ENCODE results near the gene KRT2.

The KRT2 gene

DNA sequence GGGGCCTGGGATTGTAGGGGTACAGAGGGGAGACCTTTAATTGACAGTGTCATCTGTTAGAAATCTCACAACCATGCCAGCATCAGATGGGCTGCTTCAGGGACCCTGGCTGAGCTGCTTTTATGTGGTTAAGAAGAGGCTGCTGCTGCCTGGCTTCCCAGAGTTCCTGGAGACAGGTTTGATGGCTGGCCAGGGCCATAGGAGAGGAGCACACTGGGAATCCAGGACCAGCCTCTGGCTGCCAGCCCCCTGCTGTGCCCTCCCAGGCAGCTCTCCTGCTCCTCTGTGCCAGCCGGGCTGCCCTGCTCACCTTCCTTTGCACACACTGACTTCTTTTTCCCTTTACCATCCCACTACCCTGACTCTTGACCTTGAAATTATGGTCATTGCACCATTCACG, 33.1 kb downstream of the KRT2 start:
- no peak for ATAC-seq
- TF ChIP-seq OSR1 (CRISPR knock-in tag; IDR thresholded peaks at IDR 0.05) (no peak), SNAI2 (CRISPR knock-in tag; IDR thresholded peaks at IDR 0.05) (no peak), ZFP3 (CRISPR knock-in tag; IDR thresholded peaks at IDR 0.05) (no peak)

DNA sequence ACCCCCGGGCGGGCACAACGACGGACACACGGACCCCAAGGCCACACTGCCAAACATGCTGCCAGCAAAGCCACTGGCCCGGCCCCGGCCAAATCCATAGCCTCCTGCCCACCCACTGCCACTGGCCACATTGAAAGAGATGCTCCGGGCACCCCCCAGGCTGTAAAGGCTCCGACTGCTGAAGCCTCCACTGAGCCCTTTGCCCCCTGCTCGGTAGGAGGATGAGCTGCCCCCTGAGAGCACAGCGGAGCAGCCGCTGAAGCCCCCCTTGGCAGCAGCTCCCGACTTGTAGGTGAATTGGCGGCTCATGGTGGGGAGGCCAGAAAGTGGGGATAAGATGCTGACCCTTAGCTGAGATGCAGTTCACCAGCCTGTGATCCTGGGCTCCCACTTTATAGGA, 33.8 kb downstream of the KRT2 start, which contains the start of gene KRT73:
TSS of gene KRT73 (minus strand) at position 344 of the 400 bp plus-strand sequence. CDS start at position 309, 35 bp downstream.
- no peak for ATAC-seq
- no peak for TF ChIP-seq ZFP3 (CRISPR knock-in tag; IDR thresholded peaks at IDR 0.05)
- no peak for TF ChIP-seq OSR1 (CRISPR knock-in tag; IDR thresholded peaks at IDR 0.05)
- TF ChIP-seq, protein P1, sequence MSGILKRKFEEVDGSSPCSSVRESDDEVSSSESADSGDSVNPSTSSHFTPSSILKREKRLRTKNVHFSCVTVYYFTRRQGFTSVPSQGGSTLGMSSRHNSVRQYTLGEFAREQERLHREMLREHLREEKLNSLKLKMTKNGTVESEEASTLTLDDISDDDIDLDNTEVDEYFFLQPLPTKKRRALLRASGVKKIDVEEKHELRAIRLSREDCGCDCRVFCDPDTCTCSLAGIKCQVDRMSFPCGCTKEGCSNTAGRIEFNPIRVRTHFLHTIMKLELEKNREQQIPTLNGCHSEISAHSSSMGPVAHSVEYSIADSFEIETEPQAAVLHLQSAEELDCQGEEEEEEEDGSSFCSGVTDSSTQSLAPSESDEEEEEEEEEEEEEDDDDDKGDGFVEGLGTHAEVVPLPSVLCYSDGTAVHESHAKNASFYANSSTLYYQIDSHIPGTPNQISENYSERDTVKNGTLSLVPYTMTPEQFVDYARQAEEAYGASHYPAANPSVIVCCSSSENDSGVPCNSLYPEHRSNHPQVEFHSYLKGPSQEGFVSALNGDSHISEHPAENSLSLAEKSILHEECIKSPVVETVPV (CRISPR knock-in tag; IDR thresholded peaks at IDR 0.05) = no peak
- no peak for TF ChIP-seq TCF4 (CRISPR knock-in tag; IDR thresholded peaks at IDR 0.05; ENCODE audit: borderline replicate concordance)
- no peak for TF ChIP-seq GLIS3 (CRISPR knock-in tag; IDR thresholded peaks at IDR 0.05)
- TF ChIP-seq, protein P2, sequence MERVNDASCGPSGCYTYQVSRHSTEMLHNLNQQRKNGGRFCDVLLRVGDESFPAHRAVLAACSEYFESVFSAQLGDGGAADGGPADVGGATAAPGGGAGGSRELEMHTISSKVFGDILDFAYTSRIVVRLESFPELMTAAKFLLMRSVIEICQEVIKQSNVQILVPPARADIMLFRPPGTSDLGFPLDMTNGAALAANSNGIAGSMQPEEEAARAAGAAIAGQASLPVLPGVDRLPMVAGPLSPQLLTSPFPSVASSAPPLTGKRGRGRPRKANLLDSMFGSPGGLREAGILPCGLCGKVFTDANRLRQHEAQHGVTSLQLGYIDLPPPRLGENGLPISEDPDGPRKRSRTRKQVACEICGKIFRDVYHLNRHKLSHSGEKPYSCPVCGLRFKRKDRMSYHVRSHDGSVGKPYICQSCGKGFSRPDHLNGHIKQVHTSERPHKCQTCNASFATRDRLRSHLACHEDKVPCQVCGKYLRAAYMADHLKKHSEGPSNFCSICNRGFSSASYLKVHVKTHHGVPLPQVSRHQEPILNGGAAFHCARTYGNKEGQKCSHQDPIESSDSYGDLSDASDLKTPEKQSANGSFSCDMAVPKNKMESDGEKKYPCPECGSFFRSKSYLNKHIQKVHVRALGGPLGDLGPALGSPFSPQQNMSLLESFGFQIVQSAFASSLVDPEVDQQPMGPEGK (CRISPR knock-in tag; IDR thresholded peaks at IDR 0.05; ENCODE audit: borderline replicate concordance) = no peak
- TF ChIP-seq BACH2 (CRISPR knock-in tag; IDR thresholded peaks at IDR 0.05; ENCODE audit: borderline replicate concordance) = no peak
- no peak for TF ChIP-seq ISL1 (CRISPR knock-in tag; IDR thresholded peaks at IDR 0.05)
- no peak for TF ChIP-seq TOX (CRISPR knock-in tag; IDR thresholded peaks at IDR 0.05; ENCODE audit: borderline replicate concordance)

DNA sequence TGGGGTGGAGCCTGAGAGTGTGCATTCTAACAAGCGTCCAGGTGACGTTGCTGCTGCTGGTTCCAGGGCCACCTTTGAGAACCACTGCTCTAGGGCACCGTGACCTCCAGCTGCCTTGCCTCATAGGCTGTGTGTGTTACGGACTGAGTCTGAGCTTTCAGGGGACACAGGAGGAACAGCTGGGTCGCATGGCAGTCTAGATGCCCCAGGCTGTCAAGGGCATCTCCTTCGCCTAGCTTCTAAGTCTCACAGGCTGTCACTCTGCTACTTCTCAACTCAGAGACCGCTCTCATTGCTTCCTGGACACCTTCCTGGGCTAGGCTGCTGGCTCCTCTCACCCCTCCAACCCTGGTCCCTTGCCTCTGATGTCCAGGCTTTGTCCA, 34.6 kb downstream of the KRT2 start:
- TF ChIP-seq, protein P3, sequence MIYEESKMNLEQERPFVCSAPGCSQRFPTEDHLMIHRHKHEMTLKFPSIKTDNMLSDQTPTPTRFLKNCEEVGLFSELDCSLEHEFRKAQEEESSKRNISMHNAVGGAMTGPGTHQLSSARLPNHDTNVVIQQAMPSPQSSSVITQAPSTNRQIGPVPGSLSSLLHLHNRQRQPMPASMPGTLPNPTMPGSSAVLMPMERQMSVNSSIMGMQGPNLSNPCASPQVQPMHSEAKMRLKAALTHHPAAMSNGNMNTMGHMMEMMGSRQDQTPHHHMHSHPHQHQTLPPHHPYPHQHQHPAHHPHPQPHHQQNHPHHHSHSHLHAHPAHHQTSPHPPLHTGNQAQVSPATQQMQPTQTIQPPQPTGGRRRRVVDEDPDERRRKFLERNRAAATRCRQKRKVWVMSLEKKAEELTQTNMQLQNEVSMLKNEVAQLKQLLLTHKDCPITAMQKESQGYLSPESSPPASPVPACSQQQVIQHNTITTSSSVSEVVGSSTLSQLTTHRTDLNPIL (CRISPR knock-in tag; IDR thresholded peaks at IDR 0.05; ENCODE audit: low read depth) = no peak
- TF ChIP-seq, protein P4, sequence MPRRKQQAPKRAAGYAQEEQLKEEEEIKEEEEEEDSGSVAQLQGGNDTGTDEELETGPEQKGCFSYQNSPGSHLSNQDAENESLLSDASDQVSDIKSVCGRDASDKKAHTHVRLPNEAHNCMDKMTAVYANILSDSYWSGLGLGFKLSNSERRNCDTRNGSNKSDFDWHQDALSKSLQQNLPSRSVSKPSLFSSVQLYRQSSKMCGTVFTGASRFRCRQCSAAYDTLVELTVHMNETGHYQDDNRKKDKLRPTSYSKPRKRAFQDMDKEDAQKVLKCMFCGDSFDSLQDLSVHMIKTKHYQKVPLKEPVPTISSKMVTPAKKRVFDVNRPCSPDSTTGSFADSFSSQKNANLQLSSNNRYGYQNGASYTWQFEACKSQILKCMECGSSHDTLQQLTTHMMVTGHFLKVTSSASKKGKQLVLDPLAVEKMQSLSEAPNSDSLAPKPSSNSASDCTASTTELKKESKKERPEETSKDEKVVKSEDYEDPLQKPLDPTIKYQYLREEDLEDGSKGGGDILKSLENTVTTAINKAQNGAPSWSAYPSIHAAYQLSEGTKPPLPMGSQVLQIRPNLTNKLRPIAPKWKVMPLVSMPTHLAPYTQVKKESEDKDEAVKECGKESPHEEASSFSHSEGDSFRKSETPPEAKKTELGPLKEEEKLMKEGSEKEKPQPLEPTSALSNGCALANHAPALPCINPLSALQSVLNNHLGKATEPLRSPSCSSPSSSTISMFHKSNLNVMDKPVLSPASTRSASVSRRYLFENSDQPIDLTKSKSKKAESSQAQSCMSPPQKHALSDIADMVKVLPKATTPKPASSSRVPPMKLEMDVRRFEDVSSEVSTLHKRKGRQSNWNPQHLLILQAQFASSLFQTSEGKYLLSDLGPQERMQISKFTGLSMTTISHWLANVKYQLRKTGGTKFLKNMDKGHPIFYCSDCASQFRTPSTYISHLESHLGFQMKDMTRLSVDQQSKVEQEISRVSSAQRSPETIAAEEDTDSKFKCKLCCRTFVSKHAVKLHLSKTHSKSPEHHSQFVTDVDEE (CRISPR knock-in tag; IDR thresholded peaks at IDR 0.05) = no peak
- TF ChIP-seq PPARA (CRISPR knock-in tag; IDR thresholded peaks at IDR 0.05; ENCODE audit: borderline replicate concordance) (no peak), ZNF8 (CRISPR knock-in tag; IDR thresholded peaks at IDR 0.05) (no peak), BACH2 (CRISPR knock-in tag; IDR thresholded peaks at IDR 0.05; ENCODE audit: borderline replicate concordance) (no peak), ZFP3 (CRISPR knock-in tag; IDR thresholded peaks at IDR 0.05) (no peak), GLIS3 (CRISPR knock-in tag; IDR thresholded peaks at IDR 0.05) (no peak), ISL1 (CRISPR knock-in tag; IDR thresholded peaks at IDR 0.05) (no peak), TOX (CRISPR knock-in tag; IDR thresholded peaks at IDR 0.05; ENCODE audit: borderline replicate concordance) (no peak), ZNF70 (CRISPR knock-in tag; IDR thresholded peaks at IDR 0.05) (no peak), OSR1 (CRISPR knock-in tag; IDR thresholded peaks at IDR 0.05) (no peak), SNAI2 (CRISPR knock-in tag; IDR thresholded peaks at IDR 0.05) (no peak)
- TF ChIP-seq, protein P2 (CRISPR knock-in tag; IDR thresholded peaks at IDR 0.05; ENCODE audit: borderline replicate concordance) = no peak
- TF ChIP-seq, protein P5, sequence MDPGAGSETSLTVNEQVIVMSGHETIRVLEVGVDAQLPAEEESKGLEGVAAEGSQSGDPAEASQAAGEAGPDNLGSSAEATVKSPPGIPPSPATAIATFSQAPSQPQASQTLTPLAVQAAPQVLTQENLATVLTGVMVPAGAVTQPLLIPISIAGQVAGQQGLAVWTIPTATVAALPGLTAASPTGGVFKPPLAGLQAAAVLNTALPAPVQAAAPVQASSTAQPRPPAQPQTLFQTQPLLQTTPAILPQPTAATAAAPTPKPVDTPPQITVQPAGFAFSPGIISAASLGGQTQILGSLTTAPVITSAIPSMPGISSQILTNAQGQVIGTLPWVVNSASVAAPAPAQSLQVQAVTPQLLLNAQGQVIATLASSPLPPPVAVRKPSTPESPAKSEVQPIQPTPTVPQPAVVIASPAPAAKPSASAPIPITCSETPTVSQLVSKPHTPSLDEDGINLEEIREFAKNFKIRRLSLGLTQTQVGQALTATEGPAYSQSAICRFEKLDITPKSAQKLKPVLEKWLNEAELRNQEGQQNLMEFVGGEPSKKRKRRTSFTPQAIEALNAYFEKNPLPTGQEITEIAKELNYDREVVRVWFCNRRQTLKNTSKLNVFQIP (CRISPR knock-in tag; IDR thresholded peaks at IDR 0.05; ENCODE audit: borderline replicate concordance, low read depth) = no peak
- TF ChIP-seq, protein P1 (CRISPR knock-in tag; IDR thresholded peaks at IDR 0.05) = no peak
- ATAC-seq = no peak
